HUES48 (cell line): Measurements from ENCODE around the gene CNGA3.
A peak's percentile ranks its signal among the peaks of the same experiment; 100 is the strongest.
"Not testable (repeated sequence)": the region's sequence is repeated elsewhere in the genome, so short reads cannot be mapped to it uniquely, and the experiment has no call there.

Experiments used
- H3K27ac ChIP-seq: one replicate; pipeline ENCODE4 v1.7.0; 2013; ENCODE audit warnings: low read depth, low read length, inconsistent platforms
- H3K27me3 ChIP-seq: 2 replicates; pipeline ENCODE4 v1.6.1; 2013; ENCODE audit warnings: mild to moderate bottlenecking, low read length; ENCODE audit not compliant: control insufficient read depth, insufficient read depth
- H3K36me3 ChIP-seq: 2 replicates; pipeline ENCODE4 v1.6.1; 2013; ENCODE audit warnings: low read length; ENCODE audit not compliant: control insufficient read depth, insufficient read depth
- H3K4me1 ChIP-seq: 2 replicates; pipeline ENCODE4 v1.6.1; 2013; ENCODE audit warnings: mild to moderate bottlenecking, low read length; ENCODE audit not compliant: control insufficient read depth, insufficient read depth
- H3K4me3 ChIP-seq: 2 replicates; pipeline ENCODE4 v1.5.1; 2013; ENCODE audit warnings: mild to moderate bottlenecking, low read depth, low read length
- H3K9ac ChIP-seq: 2 replicates; pipeline ENCODE4 v1.6.1; 2013; ENCODE audit warnings: mild to moderate bottlenecking, low read depth, low read length, moderate library complexity
- H3K9me3 ChIP-seq: 2 replicates; pipeline ENCODE4 v1.6.1; 2013; ENCODE audit warnings: low read length; ENCODE audit not compliant: control insufficient read depth, insufficient read depth

CNGA3 gene

DNA sequence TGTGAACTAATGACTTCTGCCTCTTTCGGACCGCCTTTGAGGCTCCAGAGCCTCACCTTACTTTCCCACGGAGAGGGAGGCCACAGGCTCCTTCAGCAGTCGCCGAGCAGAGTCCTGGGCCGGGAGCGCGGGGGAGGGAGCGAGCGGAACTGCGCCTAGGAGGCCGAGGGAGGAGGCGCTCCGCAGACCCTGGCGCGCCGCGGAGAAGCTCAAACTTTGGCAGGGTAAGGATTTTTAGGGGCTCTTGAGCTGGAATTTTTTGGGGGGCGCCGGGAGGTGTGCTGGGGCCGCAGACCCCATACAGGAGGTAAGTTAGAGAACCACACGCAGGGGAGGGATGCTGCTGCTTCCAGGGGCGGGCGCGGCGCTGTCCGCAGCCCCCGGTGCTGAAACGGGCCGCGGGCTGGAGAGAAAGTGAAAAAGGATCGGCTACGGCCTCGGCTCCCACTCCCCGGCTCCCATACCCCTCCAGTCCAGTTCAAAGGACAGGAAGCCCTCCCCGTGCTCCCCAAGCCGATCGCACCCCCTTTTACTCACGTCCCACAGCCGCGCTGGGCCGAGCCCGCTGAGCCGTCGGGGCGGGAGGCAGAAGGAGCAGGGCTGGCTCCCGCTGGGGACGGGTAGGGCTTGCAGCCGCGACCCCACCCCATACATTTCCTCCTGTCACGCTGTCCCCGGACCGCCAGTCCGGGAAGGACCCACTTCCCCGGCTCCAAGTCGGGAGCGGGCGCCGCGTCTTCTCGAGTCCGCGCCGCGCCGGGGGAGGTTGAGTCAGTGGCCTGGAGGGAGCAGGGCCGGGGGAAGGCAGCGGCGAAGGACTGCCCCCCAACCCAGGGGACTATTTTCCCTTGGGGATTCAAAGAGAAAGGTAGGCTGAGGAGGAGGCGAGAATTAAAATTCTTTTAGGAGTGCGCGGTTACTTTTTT, at the start of gene CNGA3:
Gene CNGA3 (plus strand): TSS at position 146 of the 926 bp plus-strand sequence. CDS start 23,520 bp downstream, outside the sequence.
- H3K4me3 ChIP-seq = peak within 1 kb of the TSS; percentile 62
- no peaks in the 10 kb centered on the region for H3K9me3 ChIP-seq
- H3K36me3 ChIP-seq = no peaks in the 10 kb centered on the region
- H3K27ac ChIP-seq = no peak within 1 kb of the TSS
- peaks cover 87% of the 10 kb centered on the region for H3K27me3 ChIP-seq
- peaks cover 8% of the 10 kb centered on the region; the same call in 1 of the 2 replicates for H3K4me1 ChIP-seq
- no peak within 1 kb of the TSS for H3K9ac ChIP-seq

DNA sequence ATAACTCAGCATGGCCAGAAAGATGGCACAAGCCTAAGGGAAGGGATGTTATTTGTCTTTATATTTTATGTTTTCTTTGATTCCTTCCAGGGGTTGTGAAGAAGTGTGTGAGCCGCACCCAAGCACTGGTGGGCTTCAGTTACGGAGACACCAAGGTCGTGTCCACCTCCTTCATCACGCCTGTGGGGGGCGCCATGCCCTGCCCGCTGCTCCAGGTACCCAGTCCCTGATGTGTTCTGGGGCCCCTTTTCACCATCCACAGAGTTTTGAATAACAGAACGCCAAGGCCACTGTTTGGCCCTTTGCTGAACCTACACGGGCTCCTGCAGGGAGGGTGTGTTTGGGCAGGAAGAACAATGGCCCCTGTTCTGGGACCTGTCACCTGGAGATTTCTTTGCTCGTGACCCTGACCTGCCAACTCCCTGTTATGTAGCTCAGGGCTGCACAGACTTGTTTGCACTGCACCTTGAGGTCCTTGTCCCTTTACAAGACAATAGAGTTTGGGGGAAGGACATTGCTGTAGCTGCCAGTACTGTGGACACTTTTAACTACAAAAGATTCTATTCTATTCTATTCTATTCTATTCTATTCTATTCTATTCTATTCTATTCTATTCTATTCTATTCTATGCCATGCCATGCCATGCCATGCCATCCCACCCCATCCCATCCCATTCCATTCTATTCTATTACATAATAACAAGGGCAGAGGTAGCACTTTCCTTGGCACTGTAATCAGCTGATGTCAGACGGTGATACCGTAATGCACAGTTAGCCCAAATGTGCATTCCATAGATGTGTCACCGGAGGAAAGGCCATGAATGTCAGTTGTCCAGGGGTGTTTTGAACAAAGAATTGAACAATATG, 48.2 kb upstream of the CNGA3 start:
- H3K36me3 ChIP-seq = no peaks in the 10 kb centered on the region
- no peak overlapping the region for H3K4me3 ChIP-seq
- H3K9ac ChIP-seq = no peak overlapping the region
- no peak overlapping the region for H3K27ac ChIP-seq
- H3K9me3 ChIP-seq = no peaks in the 10 kb centered on the region
- H3K27me3 ChIP-seq = no peaks in the 10 kb centered on the region
- no peaks in the 10 kb centered on the region for H3K4me1 ChIP-seq

GRCh38 chr2:98298683-98299164, 47.5 kb upstream of the CNGA3 start:
- Histone ChIP-seq H3K27me3 (no peaks in the 10 kb centered on the region), H3K27ac (no peak overlapping the region), H3K4me3 (no peak overlapping the region), H3K36me3 (no peaks in the 10 kb centered on the region), H3K4me1 (no peaks in the 10 kb centered on the region), H3K9ac (no peak overlapping the region), H3K9me3 (no peaks in the 10 kb centered on the region)

- Histone ChIP-seq H3K9me3 (no peaks in the 10 kb centered on the region), H3K9ac (no peak overlapping the region), H3K4me1 (no peaks in the 10 kb centered on the region), H3K27ac (no peak overlapping the region), H3K36me3 (no peaks in the 10 kb centered on the region), H3K4me3 (no peak overlapping the region), H3K27me3 (no peaks in the 10 kb centered on the region)
Measured at GRCh38 chr2:98299211-98299905, 46.9 kb upstream of the CNGA3 start.

- H3K36me3 ChIP-seq = no peaks in the 10 kb centered on the region
- H3K4me3 ChIP-seq = no peak overlapping the region
- H3K27me3 ChIP-seq = no peaks in the 10 kb centered on the region
- no peak overlapping the region for H3K27ac ChIP-seq
- no peaks in the 10 kb centered on the region for H3K4me1 ChIP-seq
- H3K9me3 ChIP-seq = no peaks in the 10 kb centered on the region
- no peak overlapping the region for H3K9ac ChIP-seq
Measured at GRCh38 chr2:98300141-98300874, 45.9 kb upstream of the CNGA3 start.

GRCh38 chr2:98301469-98301868, 44.8 kb upstream of the CNGA3 start:
- Histone ChIP-seq H3K36me3 (no peaks in the 10 kb centered on the region), H3K27me3 (no peaks in the 10 kb centered on the region), H3K9me3 (no peaks in the 10 kb centered on the region), H3K4me1 (no peaks in the 10 kb centered on the region), H3K4me3 (no peak overlapping the region), H3K27ac (no peak overlapping the region), H3K9ac (no peak overlapping the region)

DNA sequence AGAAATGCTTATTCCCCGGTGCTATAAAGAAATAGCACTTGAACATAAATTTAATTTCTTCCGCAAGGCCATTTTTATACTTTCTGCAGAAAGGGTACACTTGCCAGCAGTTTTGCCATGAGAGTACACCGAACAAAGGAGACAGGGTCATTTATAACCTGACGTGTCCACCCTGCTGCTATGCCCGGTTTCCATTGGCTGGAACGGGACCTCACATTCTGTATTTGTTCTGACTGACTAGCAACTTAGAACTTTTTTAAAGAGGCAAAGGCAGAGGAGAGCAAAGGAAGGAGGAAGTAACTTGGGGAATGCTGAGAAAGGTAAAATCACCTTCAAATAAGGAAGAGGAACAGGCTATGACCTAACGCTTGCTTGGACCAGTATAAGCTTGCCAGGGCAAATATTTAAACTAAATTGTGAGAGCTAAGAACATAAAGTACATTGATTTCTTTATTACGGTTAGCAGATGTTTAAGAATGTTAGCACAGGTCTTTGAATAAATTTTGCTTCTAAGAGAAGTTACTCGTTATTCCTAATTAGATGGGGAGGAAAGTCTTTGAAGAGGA, 39.0 kb upstream of the CNGA3 start:
- not testable (repeated sequence) for H3K27ac ChIP-seq, H3K4me3 ChIP-seq, H3K4me1 ChIP-seq, H3K36me3 ChIP-seq, H3K9ac ChIP-seq, H3K27me3 ChIP-seq, H3K9me3 ChIP-seq

DNA sequence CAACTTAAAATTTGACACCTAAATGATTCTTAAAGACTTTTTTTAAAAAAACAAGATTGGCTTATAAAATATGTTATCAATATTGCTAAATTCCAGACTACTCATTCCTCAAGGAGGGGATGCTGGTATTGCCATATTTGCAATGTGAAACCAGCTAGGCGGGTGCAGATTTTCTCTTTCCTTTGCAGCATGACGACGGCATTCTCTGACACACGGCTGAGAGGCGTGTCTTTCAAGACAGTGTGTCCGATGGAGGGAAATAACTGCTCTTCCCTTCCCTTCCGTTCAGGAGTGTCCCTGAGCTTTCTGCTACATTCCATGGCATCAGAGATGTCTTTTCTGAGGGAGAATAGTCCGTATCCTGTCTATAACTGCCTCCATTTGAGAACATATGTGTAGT, 38.2 kb upstream of the CNGA3 start:
- no peaks in the 10 kb centered on the region for H3K27me3 ChIP-seq
- H3K9me3 ChIP-seq = no peaks in the 10 kb centered on the region
- H3K27ac ChIP-seq = no peak overlapping the region
- H3K9ac ChIP-seq = no peak overlapping the region
- H3K4me1 ChIP-seq = no peaks in the 10 kb centered on the region
- H3K36me3 ChIP-seq = no peaks in the 10 kb centered on the region
- no peak overlapping the region for H3K4me3 ChIP-seq

GRCh38 chr2:98308532-98308931, 37.7 kb upstream of the CNGA3 start:
- H3K4me3 ChIP-seq = no peak overlapping the region
- no peak overlapping the region for H3K9ac ChIP-seq
- H3K4me1 ChIP-seq = no peaks in the 10 kb centered on the region
- H3K9me3 ChIP-seq = no peaks in the 10 kb centered on the region
- H3K36me3 ChIP-seq = no peaks in the 10 kb centered on the region
- no peak overlapping the region for H3K27ac ChIP-seq
- H3K27me3 ChIP-seq = no peaks in the 10 kb centered on the region

DNA sequence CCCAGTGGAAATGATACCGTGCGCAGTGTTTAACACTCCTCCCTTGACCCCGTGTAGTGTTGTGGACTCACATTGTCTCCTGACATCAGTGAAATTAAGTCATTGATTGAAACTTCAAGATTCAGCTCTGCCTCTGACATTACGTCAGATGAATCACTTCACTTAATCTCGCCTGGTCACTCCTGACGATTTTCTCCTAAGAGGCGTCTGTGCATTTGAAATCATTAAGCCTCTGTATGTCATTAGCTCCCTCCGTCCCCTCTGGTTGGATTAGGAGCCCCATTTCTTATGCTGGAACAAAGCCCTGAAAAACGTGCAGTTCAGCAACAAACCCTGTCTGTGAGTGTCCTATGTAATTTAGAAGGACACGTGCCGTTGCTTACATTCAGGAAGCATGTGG, 36.7 kb upstream of the CNGA3 start:
- Histone ChIP-seq H3K36me3 (no peaks in the 10 kb centered on the region), H3K27ac (no peak overlapping the region), H3K4me1 (no peaks in the 10 kb centered on the region), H3K9ac (no peak overlapping the region), H3K27me3 (no peaks in the 10 kb centered on the region), H3K9me3 (no peaks in the 10 kb centered on the region), H3K4me3 (no peak overlapping the region)
